Transverse colon (tissue), 4 donors: Measurements from ENCODE around the gene ADM.

Experiments used
- CTCF ChIP-seq, 5 experiments: fragments of 200-600 bp in 3 of 5; fragments of 450-650 bp in 2 of 5; sonication (generic) in 3 of 5; IDR thresholded peaks; 1 replicate in 2 of 5; 2 replicates in 3 of 5; pipeline ENCODE4 v1.5.1; 2016 to 2017; ENCODE audit warnings: antibody characterized with exemption in 5 of 5, inconsistent platforms in 3 of 5, mild to moderate bottlenecking in 2 of 5, moderate library complexity in 1 of 5
- POLR2A ChIP-seq: fragments of 450-650 bp; IDR thresholded peaks from one replicate; pipeline ENCODE4 v1.6.1; 2016; ENCODE audit warnings: antibody characterized with exemption, mild to moderate bottlenecking, moderate library complexity
- POLR2AphosphoS5 ChIP-seq, 3 donors: sonication (generic); formaldehyde crosslinking; IDR thresholded peaks; one replicate each; pipeline ENCODE4 v1.6.1; 2016; ENCODE audit warnings: antibody characterized with exemption in 3 of 3

GRCh38 chr11:10303558-10304363, 1.1 kb upstream of the ADM start:
- TF ChIP-seq POLR2A (peak; percentile 78), CTCF (IDR thresholded peaks at IDR 0.05) (no peak), POLR2AphosphoS5 (IDR thresholded peaks at IDR 0.05) (peak; percentile 30 to 80 (median 79))
